GM21381 (cell line): ENCODE data around the gene CDCA8.

Experiments used
- ATAC-seq: cut with Tn5 transposase; IDR thresholded peaks from one replicate; pipeline ENCODE4 v1.9.1; 2021; ENCODE audit warnings: mild to moderate bottlenecking, moderate library complexity; ENCODE audit not compliant: unreplicated experiment

CDCA8 gene

GRCh38 chr1:37692078-37692833 is at the start of gene CDCA8:
TSS of gene CDCA8 (plus strand) at chr1:37692516. CDS start at chr1:37692691, 175 bp downstream.
- ATAC-seq, result peak; percentile 71

- ATAC-seq, result no peak
Measured at GRCh38 chr1:37647281-37647680, 45.0 kb upstream of the CDCA8 start.

GRCh38 chr1:37650173-37650572 is 42.1 kb upstream of the CDCA8 start:
- no peak for ATAC-seq

GRCh38 chr1:37650721-37651120 is 41.6 kb upstream of the CDCA8 start:
- ATAC-seq, result no peak

- ATAC-seq, result no peak
Measured at GRCh38 chr1:37651803-37652202, 40.5 kb upstream of the CDCA8 start.

- no peak for ATAC-seq
Measured at GRCh38 chr1:37652976-37653375, 39.3 kb upstream of the CDCA8 start.

- no peak for ATAC-seq
Measured at GRCh38 chr1:37653906-37654305, 38.4 kb upstream of the CDCA8 start.

GRCh38 chr1:37655274-37655673 is 37.0 kb upstream of the CDCA8 start:
- no peak for ATAC-seq

- no peak for ATAC-seq
Measured at GRCh38 chr1:37656026-37656425, 36.3 kb upstream of the CDCA8 start.

- no peak for ATAC-seq
Measured at GRCh38 chr1:37656881-37657280, 35.4 kb upstream of the CDCA8 start.

GRCh38 chr1:37657620-37658412 is 34.5 kb upstream of the CDCA8 start:
- ATAC-seq, result no peak

- ATAC-seq, result no peak
Measured at GRCh38 chr1:37658486-37658885, 33.8 kb upstream of the CDCA8 start.

GRCh38 chr1:37660664-37661063 is 31.7 kb upstream of the CDCA8 start:
- no peak for ATAC-seq

- ATAC-seq, result no peak
Measured at GRCh38 chr1:37661401-37661800, 30.9 kb upstream of the CDCA8 start.

GRCh38 chr1:37662031-37662755 is 30.1 kb upstream of the CDCA8 start:
- ATAC-seq, result no peak

GRCh38 chr1:37663426-37664000 is 28.8 kb upstream of the CDCA8 start:
- ATAC-seq, result no peak

- ATAC-seq, result no peak
Measured at GRCh38 chr1:37666241-37666867, 26.0 kb upstream of the CDCA8 start.

- ATAC-seq, result no peak
Measured at GRCh38 chr1:37667023-37667671, 25.2 kb upstream of the CDCA8 start.

GRCh38 chr1:37670133-37670532 is 22.2 kb upstream of the CDCA8 start:
- no peak for ATAC-seq

GRCh38 chr1:37671261-37671660 is 21.1 kb upstream of the CDCA8 start:
- ATAC-seq, result no peak
